Measurements from ENCODE around the gene MEGF8.

- TF ChIP-seq POLR2AphosphoS5 (IDR thresholded peaks at IDR 0.05; ENCODE audit: low read length) (no peak), IRF4 (IDR thresholded peaks at IDR 0.05; ENCODE audit: low read depth, low read length) (no peak), CTCF (IDR thresholded peaks at IDR 0.05 in 2 of 3, conservative IDR thresholded peaks at IDR 0.05 in 1 of 3; ENCODE audit: control insufficient read depth in 2 of 3, extremely low read depth in 1 of 3, insufficient read depth in 1 of 3, low read depth in 3 of 3, low read length in 3 of 3) (no peak), ZNF384 (IDR thresholded peaks at IDR 0.05; ENCODE audit: borderline replicate concordance, low read depth, low read length) (no peak), POLR2A (IDR thresholded peaks at IDR 0.05; ENCODE audit: low read depth, low read length) (no peak), MEF2B (IDR thresholded peaks at IDR 0.05; ENCODE audit: partially characterized antibody, poor library complexity, severe bottlenecking) (no peak), BCL3 (IDR thresholded peaks at IDR 0.05; ENCODE audit: borderline replicate concordance, insufficient read depth, low read depth, low read length, poor library complexity, severe bottlenecking) (no peak), EZH2 (IDR thresholded peaks at IDR 0.05; ENCODE audit: borderline replicate concordance, control insufficient read depth, low read depth, low read length) (no peak), TCF3 (IDR thresholded peaks at IDR 0.05; ENCODE audit: borderline replicate concordance, insufficient read depth, low read depth, low read length) (no peak), GABPA (IDR thresholded peaks at IDR 0.05; ENCODE audit: low read depth) (no peak), TAF1 (IDR thresholded peaks at IDR 0.05; ENCODE audit: borderline replicate concordance, low read depth, low read length) (no peak), HDGF (IDR thresholded peaks at IDR 0.05) (no peak), RFX5 (IDR thresholded peaks at IDR 0.05; ENCODE audit: low read depth, low read length) (no peak), NRF1 (conservative IDR thresholded peaks at IDR 0.05; ENCODE audit: low read depth, low read length) (no peak)
These were observed 64.5 kb downstream of the MEGF8 start, which contains the start of gene CNFN for GRCh38 chr19:42389899-42390298.

All from GM12878 (cell line).